NCI-H2081 (cell line): Measurements from ENCODE around the gene RIMBP2.

Experiments
- DNase-seq, 2 experiments: peaks; one replicate each; lab custom pipeline; 2025; lab: John Stamatoyannopoulos, UW

RIMBP2 gene

DNA sequence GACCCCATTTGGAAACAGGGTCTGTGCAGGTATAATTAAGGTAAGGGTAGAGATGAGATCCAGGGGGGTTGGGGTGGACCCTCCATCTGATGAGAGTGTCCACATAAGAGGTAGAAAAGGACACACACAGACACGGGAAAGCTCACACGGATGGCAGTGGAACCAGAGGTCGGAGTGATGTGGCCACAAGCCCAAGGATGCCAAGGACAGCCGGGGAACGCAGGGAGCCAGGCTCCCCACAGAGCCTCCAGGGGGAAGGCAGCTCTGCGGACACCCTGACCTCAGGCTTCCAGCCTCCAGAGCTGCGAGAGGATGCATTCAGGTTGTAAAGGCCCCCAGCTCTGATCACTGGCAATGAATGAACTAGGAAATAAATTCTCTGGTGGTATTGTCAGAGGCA is 33.0 kb downstream of the RIMBP2 start:
- no peak for DNase-seq

DNA sequence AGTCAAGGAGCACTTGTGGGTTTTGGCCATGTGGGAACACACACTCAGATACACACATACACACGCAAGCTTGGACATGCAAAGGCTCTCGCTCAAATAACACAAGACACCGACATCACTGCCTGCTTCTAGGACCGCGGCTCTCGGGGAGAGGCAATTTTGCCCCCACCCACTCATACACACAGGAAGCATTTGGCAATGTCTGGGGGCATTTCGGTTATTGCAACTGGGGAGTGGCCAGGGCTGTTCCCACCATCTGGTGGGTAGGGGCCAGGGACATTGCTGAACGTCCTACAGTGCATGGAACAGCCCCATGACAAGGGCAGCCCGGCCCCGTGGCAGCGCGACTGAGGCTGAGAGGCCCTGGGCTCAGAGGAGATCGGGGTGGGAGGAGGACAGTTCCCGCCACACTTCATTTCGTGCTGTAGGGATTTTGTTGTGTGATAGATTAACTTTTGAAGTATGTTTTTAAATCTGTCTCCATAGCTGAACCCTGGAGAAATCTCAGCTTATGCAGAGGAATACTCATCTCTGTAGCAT is 35.6 kb downstream of the RIMBP2 start:
- no peak for DNase-seq

DNA sequence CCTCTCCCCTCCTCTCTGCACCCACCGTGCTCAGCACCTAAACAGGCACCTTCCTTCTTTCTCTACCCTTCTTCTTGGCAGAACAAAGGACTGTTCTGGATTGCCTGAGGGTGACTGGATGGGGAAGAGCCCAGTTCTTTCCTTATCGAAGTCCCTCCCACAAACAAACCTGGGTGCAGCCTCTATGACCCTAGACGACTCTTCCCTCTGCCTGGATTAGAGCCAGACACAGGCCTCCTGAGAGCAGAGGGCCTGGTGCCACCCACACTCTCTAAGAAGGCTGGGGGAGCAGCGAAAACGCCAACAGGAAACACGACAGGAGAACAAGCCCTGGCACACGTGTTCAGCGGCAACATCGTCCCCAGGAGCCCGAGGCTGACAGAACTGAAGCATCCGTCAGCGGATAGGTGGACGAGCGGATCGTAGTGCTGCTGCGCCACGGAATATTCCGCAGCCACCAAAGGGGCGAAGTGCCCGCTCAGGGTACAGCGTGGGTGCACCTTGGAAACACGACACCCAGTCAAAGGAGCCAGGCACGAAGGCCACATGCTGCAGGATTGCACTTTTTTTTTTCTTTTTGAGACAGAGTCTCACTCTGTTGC is 38.0 kb downstream of the RIMBP2 start:
- DNase-seq: no peak

DNA sequence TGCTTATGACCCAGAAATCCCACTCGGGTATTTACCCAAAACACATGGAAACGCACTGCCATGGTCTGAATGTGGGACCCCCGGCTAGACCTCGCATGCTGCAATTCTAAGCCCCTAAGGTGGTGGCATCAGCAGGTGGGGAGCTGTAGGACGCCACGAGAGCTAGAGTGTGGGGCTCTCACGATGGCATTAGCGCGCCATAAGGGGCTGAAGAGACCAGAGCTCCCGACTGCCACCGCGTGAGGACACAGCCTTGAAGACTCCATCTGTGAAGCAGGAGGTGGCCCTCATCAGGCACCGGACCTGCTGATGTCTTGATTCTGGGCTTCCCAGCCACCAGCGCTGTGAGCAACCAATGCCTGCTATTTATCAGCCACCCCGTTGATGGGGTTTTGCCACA is 40.3 kb downstream of the RIMBP2 start:
- DNase-seq: no peak

DNA sequence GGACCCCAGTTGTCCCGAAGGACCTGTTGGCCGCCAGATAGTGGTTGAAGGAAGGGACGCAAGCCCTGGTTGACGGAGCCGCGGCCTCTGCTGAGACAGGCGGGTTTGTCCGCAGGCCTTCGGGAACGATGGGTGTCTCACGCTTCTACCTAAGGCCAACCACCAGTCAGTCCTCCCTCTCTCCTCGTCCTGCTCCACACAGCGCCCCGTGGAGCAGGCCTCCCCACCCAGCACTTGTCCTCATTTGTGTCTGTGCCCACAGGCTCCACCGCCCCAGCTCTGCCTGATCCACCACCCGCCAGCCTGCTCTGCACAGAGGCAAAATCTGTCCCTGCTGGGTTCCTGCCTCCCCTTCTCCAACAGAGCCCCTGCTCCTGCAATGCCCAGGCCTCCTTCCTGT is 41.0 kb downstream of the RIMBP2 start:
- DNase-seq: no peak

DNA sequence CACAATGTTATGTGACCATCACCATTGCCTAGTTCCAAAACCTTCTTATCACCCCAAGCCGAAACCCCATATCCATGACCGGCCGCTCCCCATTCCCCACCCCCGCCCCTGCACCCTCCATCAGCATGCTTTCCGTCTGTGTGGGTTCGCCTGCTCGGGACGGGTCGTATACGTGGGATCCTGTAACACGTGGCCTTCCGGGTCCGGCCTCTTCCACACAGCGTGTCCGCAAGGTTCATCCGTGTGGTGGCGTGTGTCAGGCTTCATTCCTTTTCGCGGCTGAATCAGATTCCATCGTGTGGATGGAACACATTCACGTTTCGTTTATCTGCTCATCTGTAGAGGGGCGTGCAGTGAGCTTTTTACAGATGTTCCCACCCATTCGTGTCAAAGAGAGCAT is 41.4 kb downstream of the RIMBP2 start:
- DNase-seq: no peak

DNA sequence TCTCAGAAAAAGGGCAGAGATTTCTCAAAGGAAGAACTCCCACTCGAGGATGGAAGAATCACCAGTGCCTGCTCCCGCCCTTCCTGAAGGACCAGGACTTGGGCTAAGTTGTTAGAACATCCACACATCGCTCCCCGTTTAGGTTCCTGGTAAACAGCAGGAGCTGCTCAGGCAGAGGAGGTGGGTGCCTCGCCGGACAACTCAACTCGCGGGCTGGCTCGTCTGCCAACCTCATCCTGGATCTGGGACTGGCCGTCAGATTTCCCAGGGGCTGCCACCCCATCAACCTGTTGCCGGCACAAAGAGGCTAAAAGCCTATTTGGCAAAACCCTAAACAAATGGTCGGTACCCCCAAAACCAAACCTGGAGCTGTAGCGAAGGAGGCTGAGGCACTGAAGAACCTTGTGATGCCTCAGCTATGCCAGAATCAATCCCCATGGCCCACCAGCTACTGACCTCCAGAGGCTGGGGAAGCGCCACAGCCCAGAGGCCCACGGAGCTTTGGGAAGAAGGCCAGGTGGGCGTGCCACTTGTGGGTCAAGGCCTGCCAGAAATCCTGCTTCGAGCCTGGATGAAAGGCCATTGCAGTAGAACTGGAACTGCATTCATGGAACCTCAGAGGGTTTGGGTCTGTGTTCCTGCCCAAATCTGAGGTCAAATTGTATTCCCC is 42.9 kb downstream of the RIMBP2 start:
- no peak for DNase-seq

DNA sequence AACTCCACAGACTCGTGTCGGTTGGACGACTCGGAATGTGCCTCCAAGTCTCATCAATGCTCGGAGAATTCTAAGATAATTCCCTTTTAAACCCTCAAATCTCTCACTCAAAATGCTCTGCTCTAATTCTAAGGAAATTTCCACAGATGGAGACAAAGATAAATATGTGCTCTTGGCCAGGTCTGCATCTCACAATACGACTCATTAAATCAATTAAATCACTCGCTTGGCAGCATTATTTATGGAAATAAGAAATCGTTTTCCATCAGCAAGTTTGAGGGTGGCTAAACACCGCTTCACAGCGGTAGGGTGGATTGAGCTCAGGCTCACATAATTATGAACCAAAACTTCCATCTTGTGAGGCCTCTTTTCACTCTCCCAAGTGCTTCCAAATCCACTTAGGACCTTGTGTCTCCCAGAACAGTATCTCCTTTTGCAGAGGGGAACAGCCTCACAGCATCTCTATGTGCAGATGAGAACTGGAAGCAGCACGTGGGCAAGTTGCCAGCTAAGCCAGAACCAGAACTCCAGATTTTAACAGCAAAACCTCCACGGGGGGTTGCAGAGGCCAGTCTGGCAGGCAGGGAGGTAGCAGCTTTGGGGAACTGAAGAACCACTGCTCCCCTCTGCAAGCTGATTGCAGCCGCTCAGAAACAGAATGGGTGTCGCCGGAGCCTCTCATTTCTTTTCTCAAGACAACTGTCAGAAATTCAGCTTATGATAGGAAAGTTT is 43.8 kb downstream of the RIMBP2 start:
- no peak for DNase-seq

DNA sequence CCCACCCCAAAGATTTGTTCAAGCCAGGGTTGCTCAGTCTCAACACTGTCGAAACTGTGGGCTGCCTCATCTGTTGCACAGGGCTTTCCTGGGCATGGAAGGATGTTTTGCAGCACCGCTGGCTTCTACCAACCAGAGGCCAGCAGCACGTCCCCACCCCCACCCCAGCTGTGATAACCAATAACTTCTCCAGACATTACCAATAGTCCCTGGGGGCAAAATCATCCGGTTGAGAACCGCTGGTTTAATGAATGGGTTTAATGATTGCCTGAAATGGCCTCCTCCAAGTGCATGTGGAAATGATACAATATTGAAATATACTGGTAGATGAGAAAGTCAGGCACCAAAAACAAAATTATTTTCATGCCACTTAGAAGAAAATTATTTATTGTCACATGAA is 44.5 kb downstream of the RIMBP2 start:
- DNase-seq: no peak

DNA sequence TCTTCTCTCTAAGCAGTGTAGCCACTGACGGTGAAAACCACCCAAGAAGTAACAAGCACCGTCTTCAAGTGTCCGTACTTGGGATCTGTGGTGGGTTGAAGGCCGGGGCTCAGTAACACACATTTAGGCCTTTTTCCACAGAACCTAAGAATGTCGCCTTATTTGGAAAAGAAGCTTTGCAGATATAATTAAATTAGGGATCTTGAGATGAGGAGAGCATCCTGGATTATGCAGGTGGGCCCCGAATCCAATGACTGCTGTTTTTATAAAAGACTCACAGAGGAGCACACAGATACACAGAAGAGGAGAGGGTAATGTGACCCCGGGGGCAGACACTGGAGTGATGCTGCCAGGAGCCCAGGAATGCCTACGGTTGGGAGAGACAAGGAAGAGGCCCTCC is 46.3 kb downstream of the RIMBP2 start:
- DNase-seq: no peak

DNA sequence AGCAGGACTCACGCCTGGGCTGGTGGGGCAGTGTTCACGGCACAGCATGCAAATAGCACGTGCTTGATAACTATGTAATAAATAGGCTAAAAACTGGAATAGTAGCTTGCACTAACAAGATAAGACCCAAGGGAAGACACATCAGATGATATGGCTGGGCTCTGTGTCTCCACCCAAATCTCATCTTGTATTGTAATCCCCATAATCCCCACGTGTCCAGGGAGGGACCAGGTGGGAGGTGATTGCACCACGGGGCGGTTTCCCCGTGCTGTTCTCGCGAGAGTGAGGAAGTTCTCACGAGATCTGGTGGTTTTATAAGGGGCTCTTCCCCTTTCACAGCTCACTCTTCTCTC is 46.9 kb downstream of the RIMBP2 start:
- DNase-seq: no peak

DNA sequence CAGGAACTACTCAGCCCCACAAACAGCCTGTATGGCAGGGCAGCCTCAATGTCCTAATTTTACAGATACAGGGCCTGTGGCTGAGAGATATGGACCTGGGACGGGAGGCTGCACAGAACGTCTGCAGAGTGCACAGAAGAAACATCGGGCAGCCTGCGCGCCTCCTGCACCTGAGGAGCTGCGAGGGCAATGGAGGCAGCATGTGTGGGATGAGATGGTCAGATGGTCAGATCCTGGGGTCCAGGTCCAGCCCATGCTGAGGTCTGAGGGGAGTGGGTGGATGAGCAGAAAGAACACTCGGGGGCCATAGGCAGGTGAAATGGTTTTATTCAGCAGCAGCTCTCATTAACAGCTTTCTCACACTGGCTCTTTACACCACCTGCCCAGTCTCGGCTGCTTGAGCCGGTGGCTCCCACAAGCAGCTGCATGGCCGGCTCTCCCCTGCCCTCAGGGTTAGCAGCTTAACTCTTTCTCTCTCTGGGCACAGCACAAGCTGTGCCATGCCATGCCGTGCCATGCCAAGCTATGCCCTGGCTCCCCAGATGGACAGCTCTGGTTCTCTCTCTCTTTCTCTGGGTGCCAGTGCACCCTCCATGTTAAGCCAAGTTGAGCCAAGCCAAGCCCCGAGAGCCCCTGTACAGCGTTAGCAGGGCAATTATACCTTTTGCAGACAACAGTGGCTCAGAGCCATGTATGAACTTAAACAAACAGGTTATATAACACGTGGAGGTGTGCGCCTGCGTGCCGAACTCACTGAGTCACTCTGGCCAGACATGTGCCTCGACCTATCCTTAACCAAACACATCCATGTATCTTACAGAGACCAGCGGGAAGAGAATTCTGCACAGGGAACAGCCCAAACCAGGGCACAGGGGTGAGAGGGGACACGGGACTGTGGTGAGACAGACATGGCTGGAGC is 47.6 kb downstream of the RIMBP2 start:
- DNase-seq: no peak

DNA sequence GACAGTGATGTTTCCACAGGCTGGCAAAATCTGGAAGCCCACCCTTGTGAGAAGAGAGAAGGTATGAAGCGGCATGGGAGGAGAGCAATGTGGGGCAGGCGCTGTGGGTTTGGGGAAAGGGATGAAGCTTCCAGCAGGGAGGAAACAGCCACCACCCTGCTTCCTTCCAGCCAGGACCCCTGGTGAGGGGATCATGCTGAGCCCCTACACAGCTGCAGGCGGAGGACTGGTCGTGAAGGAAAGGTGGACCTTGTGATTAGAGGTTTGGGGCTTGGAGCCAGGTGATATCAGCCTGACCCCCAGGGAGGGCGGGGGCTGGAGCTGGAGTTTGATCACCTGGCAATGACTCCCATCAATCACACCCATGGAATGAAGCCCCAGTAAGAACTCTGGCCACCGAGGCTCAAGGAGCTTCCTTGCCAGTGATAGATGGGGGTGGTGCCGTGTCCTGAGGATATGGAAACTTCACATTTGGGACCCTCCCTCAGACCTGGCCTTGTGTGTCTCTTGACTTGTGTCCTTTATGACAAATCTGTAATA is 48.6 kb downstream of the RIMBP2 start:
- DNase-seq: no peak

DNA sequence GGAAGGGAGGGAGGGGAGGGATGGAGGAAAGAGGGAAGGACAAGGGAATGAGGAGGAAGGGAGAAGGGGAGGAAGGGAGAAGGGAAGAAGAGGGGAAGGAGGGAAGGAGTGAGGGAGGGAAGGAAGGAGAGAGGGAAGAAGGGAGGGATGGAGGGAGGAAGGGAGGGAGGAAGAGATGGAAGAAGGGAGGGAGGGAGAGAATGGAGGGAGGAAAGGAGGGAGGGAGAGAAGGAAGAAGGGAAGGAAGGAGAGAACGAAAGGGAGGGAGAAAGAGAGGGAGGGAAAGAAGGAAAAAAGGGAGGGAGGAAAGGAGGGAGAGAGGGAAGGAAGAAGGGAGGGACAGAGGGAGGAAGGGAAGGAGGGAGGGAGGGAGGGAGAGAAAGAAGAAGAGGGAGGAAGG is 49.5 kb downstream of the RIMBP2 start:
- no peak for DNase-seq

DNA sequence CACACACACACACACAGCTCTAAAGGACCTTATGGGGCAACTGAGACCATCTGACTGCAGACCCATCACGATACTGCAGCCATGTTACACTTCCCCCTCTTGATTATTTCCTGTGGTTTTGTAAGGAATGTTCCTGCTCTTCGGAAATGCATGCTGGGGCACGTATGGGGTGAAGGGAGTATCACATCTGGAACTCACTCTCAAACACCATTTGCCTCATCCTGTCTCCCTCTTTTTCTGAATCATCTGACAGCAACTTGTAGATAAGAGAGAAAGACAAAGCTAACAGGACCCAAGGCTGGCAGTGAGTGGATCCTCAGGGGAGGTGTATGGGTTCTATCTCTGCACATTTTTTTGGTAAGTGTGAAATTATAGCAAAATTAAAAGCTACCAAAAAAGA is 50.3 kb downstream of the RIMBP2 start:
- no peak for DNase-seq

DNA sequence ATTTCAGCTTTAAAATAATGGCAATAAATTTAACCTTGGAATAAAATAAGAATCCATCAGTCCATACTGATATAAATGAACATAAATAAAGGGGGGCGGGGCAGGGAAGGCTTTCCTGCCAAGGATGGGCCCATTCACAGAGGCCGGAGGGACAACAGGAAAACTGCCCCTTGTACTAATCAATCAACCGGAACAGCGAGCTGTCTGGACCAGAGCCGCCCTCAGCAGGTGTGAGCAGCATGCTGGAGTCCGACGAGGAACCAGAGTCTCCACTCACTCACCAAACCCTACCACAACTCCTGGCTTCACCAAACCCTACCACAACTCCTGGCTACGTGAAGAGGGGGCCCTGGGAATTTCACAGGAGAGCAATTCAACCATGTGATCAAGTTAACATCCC is 51.3 kb downstream of the RIMBP2 start:
- no peak for DNase-seq

DNA sequence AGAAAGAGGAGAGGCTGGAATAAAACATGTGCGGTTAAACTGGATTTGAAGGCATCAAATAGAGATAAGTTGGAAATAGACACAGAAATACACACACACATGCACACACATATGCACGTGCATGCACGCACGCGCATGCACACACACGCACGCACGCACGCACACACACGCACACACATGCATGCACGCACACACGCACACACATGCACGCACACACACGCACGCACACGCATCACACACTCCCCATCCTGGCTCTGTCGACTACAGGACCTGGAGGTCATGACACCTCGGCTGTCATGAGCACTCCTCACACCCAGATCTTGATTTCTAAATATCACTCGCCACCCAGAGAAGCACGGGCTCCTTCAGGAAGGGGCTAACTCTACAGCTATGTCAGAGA is 51.8 kb downstream of the RIMBP2 start:
- no peak for DNase-seq

DNA sequence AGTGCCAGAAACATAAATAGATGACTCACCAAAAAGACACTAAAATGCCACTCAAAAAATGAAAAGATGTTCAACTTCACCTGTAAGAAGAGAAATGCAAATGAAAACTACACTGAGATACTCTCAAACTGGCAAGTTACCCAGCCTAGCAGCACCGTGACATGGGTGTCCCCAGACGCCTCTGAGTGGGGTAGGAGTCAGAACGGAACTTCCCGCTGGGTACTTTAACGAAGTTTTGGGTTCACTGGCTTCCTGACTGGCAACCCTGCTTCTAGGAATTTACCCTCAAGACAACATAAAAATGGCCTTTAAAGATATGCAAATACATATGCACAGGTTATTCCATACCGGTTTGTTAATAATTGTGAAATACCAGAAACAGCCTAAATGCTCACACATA is 52.6 kb downstream of the RIMBP2 start:
- no peak for DNase-seq

DNA sequence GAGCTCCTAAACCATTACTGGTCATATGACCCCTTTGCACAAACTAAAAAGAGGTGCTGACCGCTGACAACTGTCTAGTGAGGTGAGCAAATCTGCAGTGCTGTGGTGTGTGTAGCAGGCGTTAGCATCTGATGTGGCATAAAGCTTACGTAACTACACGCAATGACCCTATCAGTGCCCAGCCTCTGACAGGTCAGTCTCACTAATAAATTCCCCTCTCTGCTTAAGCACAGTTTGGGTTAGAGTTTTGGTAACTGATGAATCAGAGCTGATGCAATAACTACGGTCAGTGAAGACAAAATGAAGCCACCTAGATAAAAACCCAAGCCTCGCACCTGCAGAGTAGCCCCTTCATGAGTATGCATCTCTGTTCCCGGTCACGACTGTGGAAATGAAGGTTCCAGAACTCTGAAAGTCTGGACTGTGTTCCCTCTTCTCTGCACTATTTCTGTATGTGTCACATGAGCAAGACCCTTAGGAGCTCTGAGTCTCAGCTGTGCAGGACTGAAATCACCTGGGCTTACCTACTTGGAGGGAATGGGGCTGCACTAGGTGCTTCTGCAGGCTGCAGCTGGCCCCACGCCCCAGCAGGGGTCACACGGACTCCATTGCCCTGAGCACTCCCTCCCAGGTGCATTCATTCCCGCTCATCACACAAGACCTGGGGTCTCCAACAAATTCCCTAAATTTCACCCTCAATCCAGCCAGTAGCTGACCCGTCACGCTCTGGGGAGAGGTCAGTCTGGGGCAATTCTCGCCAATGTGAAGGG is 54.4 kb downstream of the RIMBP2 start:
- DNase-seq: no peak

DNA sequence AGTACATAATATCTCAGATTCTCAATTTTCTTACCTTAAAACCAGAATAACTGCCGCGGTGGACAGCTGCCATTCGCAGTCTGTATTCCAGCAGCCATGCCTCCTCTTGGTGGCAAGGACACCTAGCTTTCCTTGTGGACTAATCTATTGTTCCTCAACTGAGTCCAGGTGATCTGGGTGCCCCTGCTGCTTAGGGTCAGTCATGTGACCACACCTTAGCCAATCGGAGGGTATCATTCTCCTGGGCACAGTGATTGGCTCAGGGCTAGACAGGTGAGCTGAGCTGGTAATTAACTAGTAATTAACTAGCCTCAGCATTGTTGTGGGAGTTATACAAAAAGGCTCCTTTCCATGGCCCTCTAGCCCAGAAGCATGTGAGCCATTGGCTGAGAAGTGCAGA is 55.0 kb downstream of the RIMBP2 start:
- DNase-seq: no peak
